Measurements from ENCODE around the gene SMAD7.

- TF ChIP-seq CHD1 (IDR thresholded peaks at IDR 0.05; ENCODE audit: low read depth, low read length) (no peak), TCF7 (IDR thresholded peaks at IDR 0.05; ENCODE audit: borderline replicate concordance) (no peak), YY1 (IDR thresholded peaks at IDR 0.05; ENCODE audit: low read depth, low read length) (no peak), IRF4 (IDR thresholded peaks at IDR 0.05; ENCODE audit: low read depth, low read length) (no peak), ATF3 (IDR thresholded peaks at IDR 0.05; ENCODE audit: borderline replicate concordance, extremely low read depth, low read depth, low read length) (no peak), USF2 (IDR thresholded peaks at IDR 0.05; ENCODE audit: borderline replicate concordance, low read depth, low read length) (no peak), TCF12 (IDR thresholded peaks at IDR 0.05; ENCODE audit: low read depth, low read length) (no peak), SIN3A (IDR thresholded peaks at IDR 0.05; ENCODE audit: low read depth, low read length) (no peak), FOXM1 (IDR thresholded peaks at IDR 0.05; ENCODE audit: low read depth, low read length) (no peak)
These were observed 39.7 kb downstream of the SMAD7 start for GRCh38 chr18:48910972-48911545.
